Hematopoietic multipotent progenitor cell treated with erythropoietin and hydrocortisone succinate and interleukin-3 and kit ligand, for 4 days (in vitro differentiated cells): Measurements from ENCODE around the gene ABHD16B.
"Not testable (repeated sequence)": the region's sequence is repeated elsewhere in the genome, so short reads cannot be mapped to it uniquely, and the experiment has no call there.

Experiments used
- DNase-seq: peaks from one replicate; pipeline ENCODE4 v3.0.0-alpha.2; 2015

ABHD16B gene

DNA sequence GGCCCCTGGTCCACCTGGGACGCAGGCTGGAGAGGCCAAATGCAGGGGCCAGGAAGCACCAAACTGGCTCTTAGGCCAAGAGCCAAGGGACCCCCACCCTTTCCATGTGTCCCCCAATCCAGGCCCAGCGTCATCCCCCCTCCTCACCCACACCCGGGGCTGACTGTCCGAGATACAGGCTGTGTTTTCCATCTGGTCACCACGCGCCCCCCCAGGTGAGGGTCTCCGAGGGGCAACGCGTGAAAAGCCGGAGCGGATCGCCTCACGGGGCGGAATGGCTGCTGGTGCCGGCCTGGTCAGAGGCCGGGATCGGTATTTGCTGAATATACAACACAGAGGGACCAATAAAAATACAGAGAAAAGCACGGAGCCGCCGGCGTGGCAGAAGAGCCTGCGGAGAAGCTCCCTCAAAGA is 5.2 kb upstream of the ABHD16B start:
- no peak for DNase-seq

DNA sequence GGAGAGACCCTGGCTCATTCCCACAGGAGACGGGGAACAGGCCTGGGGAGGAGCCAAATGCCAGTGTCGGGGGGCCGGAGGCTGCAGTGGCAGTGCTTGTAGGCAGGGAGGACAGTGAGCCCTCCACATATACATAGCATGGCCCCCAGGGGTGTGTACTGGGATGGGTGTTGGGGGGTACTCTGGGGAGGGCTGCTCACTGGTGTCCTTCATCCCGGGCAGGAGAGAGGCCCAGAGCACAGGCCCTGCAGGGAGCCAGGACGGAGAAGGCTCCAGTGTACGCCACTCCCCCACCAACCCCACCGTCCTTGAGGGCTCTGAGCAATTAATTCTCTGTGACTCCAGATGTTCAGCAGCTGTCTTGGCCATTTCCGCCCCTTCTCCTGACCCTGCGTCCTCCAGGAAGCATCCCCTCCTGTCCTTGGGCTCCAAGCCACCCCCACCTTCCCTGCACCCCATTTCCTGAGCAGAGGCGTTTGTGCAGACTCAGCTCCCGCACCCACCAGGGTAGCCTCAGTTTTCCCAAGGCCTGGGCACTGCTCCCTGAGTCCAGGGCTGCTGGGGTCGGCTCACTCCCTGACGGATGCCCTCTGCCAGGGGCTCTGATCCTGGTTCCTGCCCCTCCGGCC is 3.4 kb upstream of the ABHD16B start:
- no peak for DNase-seq

DNA sequence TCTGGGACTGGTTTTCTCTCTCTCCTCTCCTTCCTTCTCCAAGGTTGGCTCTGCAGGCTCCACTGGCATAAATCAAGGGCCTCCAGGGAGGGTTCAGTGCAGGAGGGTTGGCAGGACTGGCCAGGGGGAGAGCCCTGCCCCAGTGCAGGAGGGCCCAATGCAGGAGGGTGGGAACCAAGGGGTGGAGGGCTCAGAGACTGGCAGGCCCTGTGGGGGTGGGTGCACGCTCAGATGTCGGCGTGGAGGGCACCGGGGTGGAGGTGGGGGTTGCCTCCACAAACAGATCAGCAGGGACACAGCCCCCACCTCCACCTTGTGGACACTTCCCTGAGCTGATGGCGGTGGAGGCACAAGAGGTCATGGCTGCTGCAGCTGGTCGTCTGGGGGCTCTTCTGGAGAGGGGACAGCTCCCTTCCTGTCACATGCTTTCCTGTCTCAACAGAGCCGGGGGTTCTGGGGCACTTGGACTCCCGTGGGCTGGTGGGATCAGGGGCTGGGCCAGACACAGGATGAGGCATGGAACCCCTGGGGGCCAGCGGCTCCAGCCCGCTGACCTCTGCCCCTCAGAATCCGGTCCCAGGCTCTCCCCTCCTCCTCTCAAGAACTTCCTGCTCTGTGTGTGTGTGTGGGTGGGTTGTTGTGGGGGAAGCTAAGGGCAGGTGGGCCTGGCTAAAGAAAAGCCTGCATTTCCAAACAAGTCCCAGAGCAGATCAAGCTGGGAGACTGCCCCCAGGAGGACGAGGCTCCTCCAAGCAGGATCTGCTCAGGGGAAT is 2.7 kb upstream of the ABHD16B start:
- peak; percentile 67 for DNase-seq

DNA sequence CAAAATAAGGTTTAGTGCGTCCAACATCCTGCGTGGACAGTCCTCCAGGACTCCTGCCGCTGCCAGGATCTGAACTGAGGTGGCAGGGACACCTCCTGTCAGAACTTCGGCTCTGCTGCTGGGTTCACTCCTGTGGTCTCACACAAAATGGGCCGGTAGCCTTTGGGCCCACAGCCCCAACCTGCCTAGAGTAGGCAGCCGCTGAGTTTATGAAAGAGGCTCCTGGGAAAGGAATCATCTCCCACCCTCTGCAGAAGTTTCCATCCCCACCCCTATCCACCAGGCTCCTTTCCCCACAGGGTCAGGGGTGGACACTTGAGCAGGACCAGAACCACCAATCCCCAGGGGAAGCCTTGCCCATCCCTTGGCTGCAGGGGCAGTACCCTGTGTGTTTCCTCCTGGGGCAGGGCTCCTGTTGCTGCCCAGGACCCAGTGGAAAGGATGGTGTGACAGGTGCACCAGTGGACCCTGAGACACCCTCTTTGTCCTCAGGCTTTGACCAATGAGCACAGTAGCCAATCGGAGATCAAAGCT is 2.1 kb upstream of the ABHD16B start:
- no peak for DNase-seq

DNA sequence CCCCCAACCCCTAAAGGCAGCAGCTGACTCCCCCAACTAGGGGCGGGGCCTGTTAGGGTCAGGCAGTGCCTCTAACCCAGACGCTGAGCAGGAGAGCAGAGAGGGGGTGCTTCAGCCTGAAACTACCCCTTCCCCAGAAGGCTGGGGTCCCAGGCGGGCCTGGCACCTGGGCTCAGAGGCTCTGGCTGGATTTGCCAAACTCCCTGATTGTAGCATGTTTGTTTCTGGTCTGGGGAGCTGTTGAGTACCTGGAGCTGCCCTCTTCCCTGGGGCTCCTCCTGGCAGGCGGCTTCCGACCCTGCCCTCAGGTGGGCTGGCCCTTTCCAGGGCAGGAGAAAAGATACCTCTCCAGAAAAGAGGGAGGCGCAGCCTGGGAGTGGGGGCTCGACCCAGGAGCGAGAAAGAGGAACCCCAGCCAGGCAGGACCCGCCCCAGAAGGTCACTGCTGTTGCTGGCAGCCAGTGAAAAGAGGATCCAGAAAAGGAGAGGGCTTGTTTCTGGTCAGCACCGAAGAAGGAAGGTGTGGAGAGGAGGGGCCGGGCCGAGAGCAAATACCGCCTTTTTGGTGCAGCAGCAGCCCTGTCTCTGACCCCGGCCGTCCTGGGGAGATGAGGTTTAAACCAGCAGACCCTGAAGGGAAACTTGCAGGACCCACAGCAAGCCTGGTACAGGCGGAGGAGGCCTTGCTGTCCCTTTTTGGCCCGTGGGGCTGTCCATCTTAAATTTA is 810 bp upstream of the ABHD16B start:
- peak; percentile 61 for DNase-seq

DNA sequence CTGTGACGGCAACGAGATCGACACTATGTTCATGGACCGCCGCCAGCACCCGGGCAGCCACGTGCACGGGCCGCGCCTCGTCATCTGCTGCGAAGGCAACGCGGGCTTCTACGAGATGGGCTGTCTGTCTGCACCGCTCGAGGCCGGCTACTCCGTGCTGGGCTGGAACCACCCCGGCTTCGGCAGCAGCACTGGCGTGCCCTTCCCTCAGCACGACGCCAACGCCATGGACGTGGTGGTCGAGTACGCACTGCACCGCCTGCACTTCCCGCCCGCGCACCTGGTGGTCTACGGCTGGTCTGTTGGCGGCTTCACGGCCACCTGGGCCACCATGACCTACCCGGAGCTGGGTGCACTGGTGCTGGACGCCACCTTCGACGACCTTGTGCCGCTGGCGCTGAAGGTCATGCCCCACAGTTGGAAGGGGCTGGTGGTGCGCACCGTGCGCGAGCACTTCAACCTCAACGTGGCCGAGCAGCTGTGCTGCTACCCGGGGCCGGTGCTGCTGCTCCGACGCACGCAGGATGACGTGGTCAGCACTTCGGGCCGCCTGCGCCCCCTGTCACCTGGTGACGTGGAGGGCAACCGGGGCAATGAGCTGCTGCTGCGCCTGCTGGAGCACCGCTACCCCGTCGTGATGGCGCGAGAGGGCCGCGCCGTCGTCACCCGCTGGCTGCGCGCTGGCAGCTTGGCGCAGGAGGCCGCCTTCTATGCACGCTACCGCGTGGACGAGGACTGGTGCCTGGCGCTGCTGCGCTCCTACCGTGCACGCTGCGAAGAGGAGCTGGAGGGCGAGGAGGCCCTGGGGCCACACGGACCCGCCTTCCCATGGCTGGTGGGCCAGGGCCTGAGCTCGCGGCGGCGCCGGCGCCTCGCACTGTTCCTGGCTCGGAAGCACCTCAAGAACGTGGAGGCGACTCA is 943 bp downstream of the ABHD16B start:
- DNase-seq: no peak

DNA sequence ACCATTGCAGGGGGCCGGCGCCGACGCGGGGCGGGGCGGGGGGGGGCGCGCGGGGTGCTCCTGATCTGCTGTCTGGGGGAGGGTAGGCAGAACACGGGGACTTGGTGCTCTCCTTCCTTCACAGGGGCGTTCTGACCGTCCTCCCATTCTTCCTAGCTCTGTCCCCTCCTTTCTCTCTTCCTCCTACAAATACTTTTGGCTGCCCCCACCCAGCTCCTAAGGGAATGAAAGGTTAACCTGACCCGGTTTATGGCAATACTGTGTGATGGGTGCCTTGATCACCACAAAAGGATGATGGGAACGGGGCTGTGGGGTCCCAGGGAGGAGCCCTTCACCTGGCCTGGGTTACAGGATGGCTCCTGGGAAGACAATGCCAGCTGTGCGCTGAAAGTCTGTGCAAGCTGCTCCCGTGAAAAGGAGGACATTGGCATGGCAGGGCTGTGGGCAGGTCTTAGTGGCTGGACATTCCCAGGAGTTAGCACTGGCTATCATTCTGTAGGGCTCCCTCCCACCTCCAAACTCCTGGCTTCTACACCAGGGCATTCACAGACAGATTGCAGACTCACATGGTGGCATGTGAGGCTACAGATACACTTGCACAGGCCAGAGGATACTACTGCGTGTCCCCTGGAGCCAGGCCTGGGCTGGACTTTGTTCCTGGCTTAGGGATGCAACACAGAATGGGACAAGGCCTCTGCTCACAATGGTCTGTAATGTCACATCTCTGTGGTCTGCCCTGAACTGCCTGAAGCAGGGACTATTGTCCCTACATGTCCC is 1.9 kb downstream of the ABHD16B start:
- DNase-seq: no peak

DNA sequence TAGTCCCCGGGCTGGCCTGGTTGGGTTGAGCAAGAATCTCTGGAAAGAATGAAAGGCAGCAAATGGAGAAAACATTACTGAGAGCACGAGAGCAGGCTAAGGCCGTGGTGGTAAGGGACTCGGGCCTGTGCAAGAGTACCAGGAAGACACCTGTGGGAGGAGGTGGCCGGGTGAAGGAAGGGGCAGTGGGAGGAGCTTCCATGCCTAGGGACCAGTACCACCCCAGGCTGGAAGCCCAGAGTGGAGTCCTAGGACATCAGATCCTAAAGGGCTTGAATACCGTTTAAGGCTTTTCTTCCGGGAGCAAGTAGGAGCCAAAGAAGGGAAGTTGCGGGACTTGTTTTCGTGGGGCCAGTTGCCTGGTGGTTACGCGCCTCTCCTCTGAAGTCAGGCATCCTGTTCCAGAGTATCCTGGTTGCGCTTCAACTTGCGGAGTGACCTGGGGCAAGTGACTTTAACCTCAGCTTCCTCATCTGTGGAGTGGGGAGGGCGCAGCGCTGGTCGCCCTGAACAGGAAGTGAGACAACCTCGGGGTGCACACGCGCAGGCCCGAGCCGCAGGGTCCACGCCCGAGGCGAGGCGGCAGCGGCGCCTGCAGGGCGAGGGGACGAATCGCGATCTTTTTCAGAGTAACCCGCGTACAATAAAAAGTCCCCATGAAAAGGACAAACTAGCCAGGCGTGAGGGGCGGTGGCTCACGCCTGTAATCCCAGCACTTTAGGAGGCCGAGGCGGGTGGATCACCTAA is 2.7 kb downstream of the ABHD16B start:
- DNase-seq: peak; percentile 97

DNA sequence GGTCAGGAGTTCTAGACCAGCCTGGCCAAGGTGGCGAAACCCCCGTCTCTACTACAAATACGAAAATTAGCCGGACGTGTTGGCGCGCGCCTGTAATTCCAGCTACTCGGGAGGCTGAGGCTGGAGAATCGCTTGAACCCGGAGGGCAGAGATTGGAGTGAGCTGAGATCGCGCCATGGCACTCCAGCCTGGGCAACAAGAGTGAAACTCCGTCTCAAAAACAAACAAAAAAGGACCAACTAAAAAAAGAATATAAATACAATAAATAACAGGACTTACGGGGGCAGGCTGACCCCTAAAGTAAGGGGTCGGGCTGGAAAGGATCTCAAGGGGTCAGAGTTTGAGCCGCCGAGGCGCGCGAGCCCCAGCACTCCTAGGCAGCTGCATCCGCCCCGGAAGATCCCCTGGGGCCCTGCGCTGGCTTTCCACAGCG is 3.3 kb downstream of the ABHD16B start:
- no peak for DNase-seq

DNA sequence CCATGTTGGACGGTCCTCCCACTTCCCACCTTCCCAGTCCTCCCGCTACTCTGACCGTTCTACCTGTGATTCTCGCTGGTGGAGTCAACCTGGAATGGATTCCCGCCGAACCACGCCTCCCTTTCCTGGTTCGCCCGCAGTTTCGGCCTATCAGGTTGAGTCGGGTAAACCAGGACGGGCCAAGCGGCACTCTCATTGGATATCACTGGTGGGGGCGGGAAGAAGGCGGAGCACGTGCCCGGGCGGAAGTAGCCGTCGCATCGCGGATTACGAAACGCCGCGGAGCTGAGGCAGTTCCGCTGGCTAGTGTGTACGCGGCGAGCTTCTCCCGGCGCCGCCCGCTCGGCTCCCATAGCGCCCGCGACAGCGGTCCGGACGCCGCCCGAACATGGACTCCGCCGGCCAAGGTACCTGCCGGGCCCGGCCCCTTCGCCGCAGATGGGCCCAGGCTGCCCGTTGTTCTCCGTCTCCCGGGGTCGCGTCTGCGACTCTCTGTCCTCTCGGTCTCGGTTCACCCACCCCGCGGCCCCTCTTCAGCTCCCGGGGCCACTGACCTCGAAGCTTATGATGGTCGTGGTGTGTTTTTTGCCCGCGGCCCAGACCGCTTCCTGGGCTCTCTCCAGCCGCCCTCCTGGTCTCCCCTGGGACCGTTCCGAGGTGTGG is 3.8 kb downstream of the ABHD16B start, which contains the start of gene TPD52L2:
TSS of gene TPD52L2 (plus strand) at position 293 of the 663 bp plus-strand sequence. CDS start at position 389, 96 bp downstream.
- peak; percentile 99 for DNase-seq

DNA sequence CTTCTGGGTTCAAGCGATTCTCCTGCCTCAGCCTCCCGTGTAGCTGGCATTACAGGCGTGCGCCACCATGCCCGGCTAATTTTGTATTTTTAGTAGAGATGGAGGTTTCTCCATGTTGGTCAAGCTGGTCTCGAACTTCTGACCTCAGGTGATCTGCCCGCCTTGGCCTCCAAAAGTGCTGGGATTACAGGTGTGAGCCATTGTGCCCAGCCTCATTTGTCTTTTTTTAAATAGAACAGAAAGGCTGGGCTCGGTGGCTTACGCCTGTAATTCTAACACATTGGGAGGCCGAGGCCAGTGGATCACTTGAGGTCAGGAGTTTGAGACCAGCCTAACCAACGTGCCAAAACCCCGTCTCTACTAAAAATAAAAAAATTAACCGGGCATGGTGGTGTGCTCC is 5.7 kb downstream of the ABHD16B start:
- not testable (repeated sequence) for DNase-seq

DNA sequence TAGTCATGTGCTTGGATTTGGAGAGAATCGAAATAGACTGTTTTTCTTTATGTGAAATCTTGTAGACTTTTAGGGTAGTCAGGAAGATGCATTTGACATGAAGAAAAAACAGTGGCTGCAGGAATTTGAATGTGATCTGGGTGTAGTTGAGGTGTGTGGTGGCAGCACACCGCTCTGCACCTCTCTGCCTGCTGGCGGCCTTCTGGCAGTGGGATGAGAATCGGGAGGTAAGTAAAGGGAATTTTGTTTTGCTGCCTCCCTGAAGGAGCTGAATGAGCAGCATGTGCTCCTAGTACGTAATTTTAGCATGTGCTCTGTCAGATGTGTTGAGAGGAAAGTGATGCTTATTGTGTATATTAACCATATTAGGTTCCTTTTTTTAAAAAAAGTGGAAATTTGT is 7.0 kb downstream of the ABHD16B start:
- no peak for DNase-seq

DNA sequence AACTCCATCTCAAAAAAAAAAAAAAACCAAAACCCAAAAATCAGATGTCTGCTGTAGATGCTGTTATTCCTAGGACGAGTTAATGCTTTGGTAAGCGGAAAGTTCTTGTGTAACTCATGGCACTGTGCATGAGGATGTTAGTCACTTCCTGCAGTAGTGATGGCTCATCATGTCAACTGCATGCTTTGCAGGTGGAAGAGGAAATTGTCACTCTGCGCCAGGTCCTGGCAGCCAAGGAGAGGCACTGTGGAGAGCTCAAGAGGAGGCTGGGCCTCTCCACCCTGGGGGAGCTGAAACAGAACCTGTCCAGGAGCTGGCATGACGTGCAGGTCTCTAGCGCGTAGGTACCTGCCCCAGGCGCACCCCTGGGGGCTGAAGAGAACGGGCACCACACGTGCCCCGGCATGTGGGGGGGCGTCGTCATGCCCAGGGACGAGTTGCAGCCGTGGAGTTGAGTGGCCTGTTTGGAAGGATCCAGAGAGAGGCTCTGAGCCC is 12.2 kb downstream of the ABHD16B start:
- DNase-seq: peak; percentile 70

DNA sequence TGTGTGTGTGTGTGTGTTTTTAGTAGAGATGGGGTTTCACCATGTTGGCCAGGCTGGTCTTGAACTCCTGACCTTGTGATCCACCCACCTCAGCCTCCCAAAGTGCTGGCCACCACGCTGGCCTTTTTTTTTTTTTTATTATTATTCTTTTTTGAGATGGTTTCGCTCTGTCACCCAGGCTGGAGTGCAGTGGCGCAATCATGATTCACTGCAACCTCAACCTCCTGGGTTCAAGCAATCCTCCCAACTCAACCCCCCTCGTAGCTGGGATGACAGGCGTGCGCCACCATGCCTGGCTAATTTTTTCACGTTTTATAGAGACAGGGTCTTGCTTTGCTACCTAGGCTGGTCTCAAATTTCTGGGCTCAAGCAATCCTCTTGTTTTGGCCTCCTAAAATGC is 12.9 kb downstream of the ABHD16B start:
- not testable (repeated sequence) for DNase-seq

DNA sequence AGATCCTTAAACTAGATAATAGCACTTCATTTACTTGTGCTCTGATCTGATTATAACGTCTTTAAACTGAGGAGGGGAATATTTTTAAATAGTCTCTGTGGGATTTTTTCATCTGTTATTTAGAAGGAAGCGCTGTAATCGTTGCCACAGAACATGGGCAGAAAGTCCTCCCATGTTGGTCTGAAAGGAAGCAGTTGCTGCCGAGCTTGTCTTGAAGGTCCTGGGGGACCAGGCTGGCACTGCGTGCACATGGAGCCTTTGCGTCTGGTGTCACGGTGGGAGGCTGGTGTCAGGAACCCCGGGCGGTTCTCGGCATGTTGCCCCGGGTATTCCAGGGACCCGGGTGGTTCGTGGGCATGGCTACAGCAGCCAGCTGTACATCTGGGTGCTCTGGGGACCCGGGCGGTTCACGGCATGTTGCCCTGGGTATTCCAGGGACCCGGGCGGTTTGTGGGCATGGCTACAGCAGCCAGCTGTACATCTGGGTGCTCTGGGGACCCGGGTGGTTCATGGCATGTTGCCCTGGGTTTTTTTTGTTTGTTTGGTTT is 15.3 kb downstream of the ABHD16B start:
- DNase-seq: no peak

DNA sequence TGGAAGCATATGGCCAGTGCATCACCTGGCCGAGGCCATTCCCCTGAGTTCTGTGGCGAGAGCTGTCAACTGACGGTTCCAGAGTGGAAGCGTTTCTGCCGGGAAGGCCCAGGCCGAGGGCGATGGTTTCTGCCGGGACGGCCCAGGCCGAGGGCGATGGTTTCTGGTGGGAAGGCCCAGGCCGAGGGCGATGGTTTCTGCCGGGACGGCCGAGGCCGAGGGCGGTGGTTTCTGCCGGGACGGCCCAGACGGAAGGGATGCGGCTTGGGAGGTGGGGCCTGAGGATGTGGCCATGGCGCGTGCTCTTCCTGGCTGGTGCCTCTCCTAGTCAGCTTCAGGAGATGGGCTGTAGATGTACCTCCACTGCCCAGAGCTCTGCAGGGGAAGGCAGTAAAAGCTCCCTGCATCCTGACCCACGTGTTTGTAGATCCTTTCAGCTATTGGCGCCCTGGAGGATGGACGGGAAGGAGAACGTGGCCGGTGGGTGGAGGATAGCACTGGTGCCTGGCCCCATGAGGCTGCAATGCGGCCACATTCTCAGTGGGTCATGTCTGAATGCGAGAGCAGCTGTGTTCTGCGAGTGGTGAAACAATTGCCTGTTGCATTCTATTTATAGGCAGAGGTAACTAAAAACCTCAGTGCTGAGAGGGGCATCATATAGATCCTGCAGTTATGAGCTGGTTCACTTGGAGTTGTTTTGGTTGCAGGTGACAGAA is 16.6 kb downstream of the ABHD16B start:
- no peak for DNase-seq

DNA sequence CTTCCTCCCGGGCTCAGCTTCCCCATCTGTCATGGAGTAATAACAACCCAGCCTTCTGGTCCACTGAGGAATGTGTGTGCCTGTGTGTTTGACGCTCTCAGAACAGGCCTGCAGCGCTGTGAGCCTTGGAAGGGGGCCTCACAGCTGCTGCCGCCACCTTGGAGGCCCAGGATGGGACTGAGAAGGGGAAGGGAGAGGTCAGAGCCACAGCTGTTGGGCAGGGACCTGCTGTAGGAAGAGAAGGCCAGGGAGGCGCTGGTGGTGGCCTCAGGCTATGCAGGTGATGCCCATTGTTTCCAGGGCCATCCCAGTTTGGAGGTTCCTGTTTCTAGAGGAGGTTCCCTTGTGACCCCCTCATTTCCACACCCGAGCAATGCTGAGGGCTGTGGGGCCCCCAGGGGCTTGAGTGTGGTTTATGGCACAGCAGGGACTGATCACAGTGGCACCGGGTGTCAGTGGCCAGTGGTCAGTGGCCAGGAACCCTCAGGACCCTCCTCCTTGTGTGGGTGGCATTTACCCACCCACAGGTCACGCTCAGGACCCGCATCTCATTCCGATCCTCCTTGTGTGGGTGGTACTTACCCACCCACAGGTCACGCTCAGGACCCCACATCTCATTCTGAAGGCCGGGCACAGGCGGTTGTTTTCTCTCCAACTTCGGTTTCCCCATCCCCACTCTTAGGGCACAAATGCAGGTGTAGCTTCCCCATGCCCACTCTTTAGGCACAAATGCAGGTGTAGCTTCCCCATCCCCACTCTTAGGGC is 17.8 kb downstream of the ABHD16B start:
- no peak for DNase-seq

DNA sequence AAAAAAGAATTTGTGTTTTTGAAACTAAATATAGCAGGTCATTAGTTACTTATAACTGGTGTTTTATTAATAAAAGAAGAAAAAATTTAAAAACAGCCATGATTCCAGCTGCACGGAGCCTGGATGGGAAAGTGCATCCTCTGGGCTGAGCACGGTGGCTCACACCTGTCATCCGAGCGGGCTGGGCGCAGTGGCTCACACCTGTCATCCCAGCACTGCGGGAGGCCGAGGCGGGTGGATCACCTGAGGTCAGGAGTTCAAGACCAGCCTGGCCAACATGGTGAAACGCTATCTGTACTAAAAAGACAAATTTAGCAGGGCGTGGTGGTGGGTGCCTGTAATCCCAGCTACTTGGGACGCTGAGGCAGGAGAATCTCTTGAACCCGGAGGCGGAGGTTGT is 19.6 kb downstream of the ABHD16B start:
- DNase-seq: not testable (repeated sequence)
